Measurements from ENCODE around the gene MSS51. TPM values are rescaled to one million over a fixed set of nuclear protein-coding genes. Genes with fewer than 3 reads are reported as not detected.

The MSS51 gene
- total RNA-seq, 1 donor from 2014 or later: 9.6 TPM

Other genes starting within 250 kb of the MSS51 start
- 7.4 TPM for gene DNAJC9, start 186.3 kb downstream of the MSS51 start, total RNA-seq
- gene MRPS16, start 180.9 kb downstream of the MSS51 start, total RNA-seq: 95.5 TPM
- gene CFAP70, start 74.7 kb downstream of the MSS51 start, total RNA-seq: 1.4 TPM
- gene ANXA7, start 19.5 kb downstream of the MSS51 start, total RNA-seq: 132 TPM
- gene PPP3CB, start 62.5 kb upstream of the MSS51 start, total RNA-seq: 61.6 TPM
- gene USP54, start 157.8 kb upstream of the MSS51 start, total RNA-seq: 16.3 TPM
- gene MYOZ1, start 207.9 kb upstream of the MSS51 start, total RNA-seq: 8.7 TPM
- 792 TPM for gene SYNPO2L, start 222.5 kb upstream of the MSS51 start, total RNA-seq